GM12878 (cell line): ENCODE measurements around the gene KDM1B.

Experiments
- BACH1 ChIP-seq: fragments of 450-650 bp; IDR thresholded peaks from 2 replicates; pipeline ENCODE4 v1.6.1; 2017; ENCODE audit warnings: mild to moderate bottlenecking, borderline replicate concordance
- CEBPZ ChIP-seq: fragments of 150-350 bp; IDR thresholded peaks from 2 replicates; pipeline ENCODE4 v1.6.1; 2016; ENCODE audit warnings: low read depth, low read length
- CTCF ChIP-seq, 3 experiments: IDR thresholded peaks in 2 of 3; conservative IDR thresholded peaks in 1 of 3; 2 replicates each; pipeline ENCODE4 v1.5.1; 2011; ENCODE audit warnings: low read depth in 3 of 3, low read length in 3 of 3, mild to moderate bottlenecking in 3 of 3, control low read depth in 2 of 3, moderate library complexity in 2 of 3, inconsistent platforms in 1 of 3, mixed read lengths in 1 of 3; ENCODE audit not compliant: control insufficient read depth in 2 of 3, insufficient read depth in 1 of 3; ENCODE audit errors: extremely low read depth in 1 of 3
- ELK1 ChIP-seq: IDR thresholded peaks from 2 replicates; pipeline ENCODE4 v1.6.1; 2012; ENCODE audit warnings: low read depth, low read length, improper control_type of control experiment
- EP300 ChIP-seq, 2 experiments: fragments of 150-350 bp in 1 of 2; IDR thresholded peaks; 2 replicates each; pipeline ENCODE4 v1.6.1; 2011 to 2012; ENCODE audit warnings: low read depth in 2 of 2, low read length in 2 of 2, borderline replicate concordance in 1 of 2, improper control_type of control experiment in 1 of 2, inconsistent platforms in 1 of 2; ENCODE audit not compliant: control insufficient read depth in 1 of 2
- NFIC ChIP-seq: IDR thresholded peaks from 2 replicates; pipeline ENCODE4 v1.6.1; 2012; ENCODE audit warnings: low read depth, mild to moderate bottlenecking, inconsistent platforms, low read length, moderate library complexity
- NR2C1 ChIP-seq: fragments of 450-650 bp; IDR thresholded peaks from 2 replicates; pipeline ENCODE4 v1.6.1; 2017; ENCODE audit warnings: antibody characterized with exemption, mild to moderate bottlenecking, moderate library complexity
- POLR2AphosphoS5 ChIP-seq: IDR thresholded peaks from 2 replicates; pipeline ENCODE4 v1.6.1; 2011; ENCODE audit warnings: mild to moderate bottlenecking, low read length, inconsistent platforms
- STAT1 ChIP-seq: fragments of 450-650 bp; conservative IDR thresholded peaks from 2 replicates; pipeline ENCODE4 v1.6.1; 2014; ENCODE audit warnings: antibody characterized with exemption, mild to moderate bottlenecking
- ZBTB11 ChIP-seq: fragments of 450-650 bp; formaldehyde crosslinking; IDR thresholded peaks from 2 replicates; pipeline ENCODE4 v1.5.0; 2022; ENCODE audit warnings: mild to moderate bottlenecking, missing genetic modification characterization
- ZNF24 ChIP-seq: fragments of 450-650 bp; IDR thresholded peaks from 2 replicates; pipeline ENCODE4 v1.6.1; 2017; ENCODE audit warnings: antibody characterized with exemption, mild to moderate bottlenecking

- TF ChIP-seq CTCF (IDR thresholded peaks at IDR 0.05 in 2 of 3, conservative IDR thresholded peaks at IDR 0.05 in 1 of 3; ENCODE audit: control insufficient read depth in 2 of 3, extremely low read depth in 1 of 3, insufficient read depth in 1 of 3, low read depth in 3 of 3, low read length in 3 of 3) (no peak), ELK1 (no peak), NR2C1 (no peak), NFIC (no peak), BACH1 (no peak), EP300 (IDR thresholded peaks at IDR 0.05; ENCODE audit: borderline replicate concordance in 1 of 2, control insufficient read depth in 1 of 2, low read depth in 2 of 2, low read length in 2 of 2) (no peak), STAT1 (no peak), POLR2AphosphoS5 (no peak), ZBTB11 (CRISPR knock-in tag) (no peak), ZNF24 (no peak), CEBPZ (no peak)
Observed at GRCh38 chr6:18168264-18168663, 13.0 kb downstream of the KDM1B start.
